ENCODE results near the gene VANGL2.

GRCh38 chr1:160361199-160361598 lies 39.2 kb upstream of the VANGL2 start:
- TF ChIP-seq ZNF274 (IDR thresholded peaks at IDR 0.05; ENCODE audit: low read depth, low read length) (no peak), YY1 (IDR thresholded peaks at IDR 0.05; ENCODE audit: insufficient read depth, insufficient read length) (no peak), SUZ12 (IDR thresholded peaks at IDR 0.05; ENCODE audit: extremely low read depth, insufficient read depth, insufficient read length) (no peak)
